Activated CD4-positive, alpha-beta T cell treated with anti-CD3 and anti-CD28 coated beads, Interleukin-2, amount 50 U/mL, for 24 hours (primary cell): ENCODE data around the gene TGFA.

Experiments used
- DNase-seq, 2 donors: peaks; one replicate each; pipeline ENCODE4 v3.0.0-alpha.2; 2020; ENCODE audit warnings: low read depth in 1 of 2, low spot score in 1 of 2

Gene TGFA

DNA sequence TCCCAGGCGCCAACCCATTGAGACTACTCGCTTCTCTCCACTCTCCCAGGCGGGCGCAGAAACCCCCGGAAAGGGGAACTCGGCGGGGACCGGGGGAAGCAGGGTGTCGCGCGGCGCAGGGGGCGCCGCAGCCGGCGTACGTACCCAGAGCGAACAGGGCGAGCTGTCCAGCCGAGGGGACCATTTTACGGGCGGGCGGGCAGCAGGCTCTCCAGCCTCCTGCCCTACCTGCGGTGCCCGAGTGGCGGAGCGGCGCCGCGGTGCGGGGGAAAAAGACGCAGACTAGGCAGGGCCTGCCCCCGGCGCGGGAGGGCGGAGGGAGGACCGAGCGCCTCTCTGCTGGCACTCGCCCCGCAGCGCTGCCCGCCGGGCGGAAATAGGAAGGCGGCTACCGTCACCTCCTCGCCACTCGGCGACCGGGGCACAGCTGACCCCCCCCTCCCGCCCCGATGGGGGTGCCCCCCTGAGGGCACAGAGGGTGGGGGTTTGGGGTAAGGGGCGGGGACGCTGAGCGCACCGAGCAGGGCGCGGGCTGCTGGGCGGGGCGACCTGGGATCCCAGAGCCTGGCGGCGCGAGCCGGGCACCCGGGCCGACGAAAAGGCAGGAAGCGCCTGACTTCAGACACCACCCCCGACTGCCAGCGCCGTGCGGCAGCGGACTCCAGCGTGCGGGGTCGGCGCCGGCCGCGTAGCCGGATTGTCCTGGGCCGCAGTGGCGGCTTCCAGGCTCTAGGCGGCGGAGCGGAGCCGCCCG, at the start of gene TGFA:
Gene TGFA, minus strand, starts transcription at position 243 of the 754 bp plus-strand sequence. Its CDS starts 59 bp downstream, at position 184.
- DNase-seq, result peak; percentile 33 to 53

DNA sequence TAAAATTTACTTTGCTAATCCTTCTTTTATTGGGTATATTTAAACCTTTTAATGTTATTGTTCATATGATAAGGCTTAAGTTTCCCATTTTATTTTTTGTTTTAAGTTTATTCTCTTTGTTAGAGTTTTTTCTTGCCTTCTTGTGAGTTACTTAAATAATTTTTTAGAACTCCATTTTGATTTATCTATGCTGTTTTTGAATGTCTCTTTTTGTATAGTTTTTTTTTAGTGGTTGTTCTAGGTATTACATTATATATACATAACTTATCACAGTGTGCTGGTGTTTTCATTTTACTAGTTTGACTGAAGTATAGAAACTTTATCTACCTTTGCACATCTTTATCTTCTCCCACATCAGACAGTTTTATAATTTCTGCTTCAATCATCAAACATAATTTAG, 49.4 kb upstream of the TGFA start:
- DNase-seq, result no peak

GRCh38 chr2:70598197-70598596, 44.6 kb upstream of the TGFA start:
- no peak for DNase-seq

DNA sequence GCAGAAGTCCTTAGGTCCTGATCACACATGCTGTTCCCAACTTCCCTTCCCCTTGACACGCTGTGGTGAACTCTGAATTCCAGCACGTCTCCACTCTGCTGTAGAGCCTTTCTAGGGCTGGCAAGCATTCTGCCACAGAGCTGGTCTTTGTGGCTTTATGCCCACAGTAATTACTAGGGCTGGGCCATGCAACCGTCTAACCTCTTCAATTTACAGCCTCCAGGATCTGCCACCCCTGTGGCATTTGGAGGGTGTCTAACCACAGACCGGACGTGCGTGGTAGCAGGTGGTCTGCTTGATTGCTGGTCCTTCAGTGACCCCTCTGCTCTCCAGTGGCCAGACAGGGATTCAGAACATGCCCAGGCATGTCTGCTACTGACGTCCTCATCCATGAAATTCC, 43.1 kb upstream of the TGFA start:
- DNase-seq, result no peak

DNA sequence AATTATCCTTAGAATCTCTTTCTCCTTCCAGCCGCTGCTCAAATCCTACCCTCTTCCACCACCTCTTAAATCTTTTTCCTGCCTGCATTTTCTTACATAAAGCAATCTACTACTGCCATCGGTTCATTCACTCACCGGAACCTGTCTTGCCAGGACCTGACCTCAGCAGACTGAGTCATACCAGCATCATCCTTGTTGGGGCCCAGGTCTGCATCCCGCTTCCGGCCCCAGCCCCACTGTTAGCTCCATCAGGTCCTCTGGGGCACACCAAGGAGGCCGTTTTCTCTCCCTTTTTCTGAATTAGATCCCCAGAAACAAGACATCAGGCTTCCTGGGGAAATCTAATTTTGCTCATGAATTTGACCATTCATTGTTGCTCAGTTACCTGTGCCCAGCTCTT, 42.7 kb upstream of the TGFA start:
- DNase-seq, result no peak

DNA sequence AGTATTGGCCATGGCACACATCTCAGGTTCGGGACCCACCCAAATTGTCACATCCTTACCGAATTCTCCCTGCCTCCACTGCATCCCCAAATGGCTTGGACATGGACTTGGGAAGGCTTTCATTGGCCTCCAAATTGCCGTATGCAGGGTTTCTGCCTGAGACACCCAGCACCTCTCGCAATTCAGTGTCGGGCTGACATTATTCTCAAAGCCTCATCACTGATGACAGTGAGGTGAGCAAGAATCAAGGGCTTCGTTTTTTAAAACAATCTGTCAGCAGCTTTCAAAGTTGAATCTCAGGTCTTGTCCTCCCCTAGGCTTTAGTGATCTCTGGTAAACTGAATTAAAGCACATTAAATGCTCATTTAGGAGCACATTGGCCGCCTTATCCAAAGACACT, 29.5 kb upstream of the TGFA start:
- no peak for DNase-seq

- DNase-seq, result no peak
Measured at GRCh38 chr2:70580352-70580751, 26.7 kb upstream of the TGFA start.

GRCh38 chr2:70574618-70575017, 21.0 kb upstream of the TGFA start:
- no peak for DNase-seq

DNA sequence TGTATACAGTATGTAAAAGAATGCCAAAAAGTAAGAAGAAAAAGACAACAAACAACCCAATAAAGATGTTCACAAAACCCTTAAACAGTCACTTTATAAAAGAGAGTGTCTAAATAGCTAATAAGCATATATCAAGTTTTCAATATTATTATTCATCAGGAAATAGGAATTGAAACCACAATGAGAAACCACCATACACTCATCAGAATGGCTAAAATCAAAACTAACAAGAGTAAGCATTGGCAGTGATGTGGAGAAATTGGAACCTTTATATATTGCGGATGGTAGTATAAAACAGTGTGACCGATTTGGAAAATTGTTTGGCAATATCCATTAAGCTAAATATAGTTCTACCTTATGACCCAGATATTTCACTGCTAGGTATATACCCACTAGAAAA, 20.5 kb upstream of the TGFA start:
- no peak for DNase-seq

GRCh38 chr2:70570041-70570661, 16.5 kb upstream of the TGFA start:
- no peak for DNase-seq

DNA sequence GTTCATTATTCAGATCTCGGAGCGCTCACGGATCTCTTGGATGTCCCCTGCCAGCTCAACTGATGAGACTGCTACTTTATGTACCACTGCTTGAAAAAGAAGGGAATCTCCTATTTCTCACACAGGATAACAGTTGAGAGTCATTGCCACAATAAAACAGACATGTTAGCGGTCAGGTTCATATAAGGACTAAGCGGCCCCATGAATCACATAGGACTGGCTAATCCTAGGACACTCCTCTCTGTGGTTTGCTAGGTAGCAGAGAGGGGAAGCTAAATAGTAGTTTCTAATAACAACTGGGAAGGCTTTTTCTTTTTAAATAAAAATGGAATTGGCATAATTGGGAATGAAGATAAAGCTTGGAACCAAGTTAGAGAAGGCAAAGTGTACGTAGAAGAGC, 15.9 kb upstream of the TGFA start:
- DNase-seq, result no peak

DNA sequence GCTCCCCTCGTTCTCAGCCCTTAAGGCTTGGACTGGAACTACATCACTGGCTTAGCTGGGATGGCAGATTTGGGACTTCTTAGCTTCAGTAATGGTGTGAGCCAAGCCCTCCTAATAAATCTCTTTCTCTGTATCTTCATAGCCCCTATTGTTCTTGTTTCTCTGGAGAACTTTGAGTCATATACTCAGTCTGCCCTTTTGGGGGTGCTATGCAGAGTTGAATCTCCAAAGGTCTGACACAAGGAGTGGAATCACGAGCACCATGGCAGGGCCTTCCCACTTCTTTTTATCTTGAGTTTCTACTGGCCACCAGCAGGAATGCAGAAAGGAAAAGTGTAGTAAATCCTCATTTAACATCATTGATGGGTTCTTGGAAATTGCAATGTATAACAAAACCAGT, 13.3 kb upstream of the TGFA start:
- no peak for DNase-seq

GRCh38 chr2:70566464-70566863, 12.8 kb upstream of the TGFA start:
- no peak for DNase-seq

DNA sequence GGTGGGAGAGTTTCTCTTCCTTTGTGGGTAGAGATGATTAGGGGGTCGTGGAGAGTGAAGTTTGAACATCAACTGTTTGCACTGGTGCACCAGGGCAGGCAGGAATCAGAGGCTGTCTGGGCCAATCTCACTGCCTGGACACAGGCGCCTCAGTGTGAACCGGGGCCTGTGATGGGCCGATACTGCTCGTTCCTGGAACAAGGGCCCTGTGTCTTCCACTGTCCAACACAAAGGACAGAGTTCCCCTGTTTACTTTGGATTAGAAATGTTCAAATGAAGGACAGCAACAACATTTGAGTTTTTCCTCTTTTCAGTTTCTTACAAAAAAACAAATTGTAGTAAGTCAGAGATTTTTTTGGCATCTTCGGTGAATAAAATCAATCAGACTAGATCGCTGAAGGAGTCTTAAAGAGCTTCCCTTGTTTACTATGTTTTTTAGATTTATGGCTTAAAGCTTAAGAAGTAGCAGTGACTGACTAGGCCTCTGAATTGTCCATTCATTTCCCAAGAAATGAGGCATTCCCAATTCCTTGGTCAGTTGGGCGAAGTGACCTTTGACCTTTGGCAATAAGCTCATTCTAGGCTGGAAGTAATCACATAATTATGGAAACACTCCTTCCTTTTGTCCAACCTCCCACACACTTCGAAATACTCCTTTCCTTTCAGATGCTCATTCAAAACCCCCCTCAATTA, 11.6 kb upstream of the TGFA start:
- DNase-seq, result no peak

DNA sequence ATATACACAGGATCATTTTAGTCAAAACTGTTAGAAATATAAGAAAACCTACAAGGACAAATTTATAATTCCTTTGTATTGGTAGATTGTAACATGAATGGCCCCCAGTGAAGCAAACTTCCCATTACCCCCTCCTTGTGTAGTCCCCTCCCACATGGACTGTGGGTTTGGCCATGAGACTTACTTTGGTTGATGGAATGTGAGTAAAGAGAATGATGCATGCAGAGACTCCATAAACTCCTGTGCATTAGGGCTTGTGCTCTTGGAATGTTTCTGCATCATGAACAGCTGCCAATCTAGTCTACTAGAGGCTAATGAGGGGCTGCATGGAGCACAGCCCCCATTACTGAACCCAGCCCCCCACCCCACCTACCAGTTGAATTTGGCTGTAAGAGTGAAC, 8.3 kb upstream of the TGFA start:
- no peak for DNase-seq

DNA sequence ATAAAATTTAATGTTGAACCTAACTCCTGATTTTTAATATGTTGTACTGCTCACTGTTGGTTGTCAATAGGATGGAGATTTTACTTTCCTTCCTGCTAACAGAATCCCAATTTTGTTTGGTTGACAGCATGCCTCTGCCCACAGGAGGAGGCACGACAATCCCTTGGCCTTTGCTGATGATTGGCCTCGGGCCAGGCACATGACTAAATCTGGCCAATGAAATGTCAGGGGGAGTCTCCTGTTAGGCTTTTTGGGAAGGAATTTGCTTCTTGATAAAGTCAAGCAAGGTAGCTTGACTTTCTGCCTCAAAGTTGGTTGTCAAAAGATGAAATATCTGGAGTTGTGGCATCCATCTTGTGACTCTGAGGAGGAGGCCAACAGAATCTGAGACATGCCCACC, 6.8 kb upstream of the TGFA start:
- no peak for DNase-seq

GRCh38 chr2:70560040-70560439, 6.4 kb upstream of the TGFA start:
- no peak for DNase-seq

DNA sequence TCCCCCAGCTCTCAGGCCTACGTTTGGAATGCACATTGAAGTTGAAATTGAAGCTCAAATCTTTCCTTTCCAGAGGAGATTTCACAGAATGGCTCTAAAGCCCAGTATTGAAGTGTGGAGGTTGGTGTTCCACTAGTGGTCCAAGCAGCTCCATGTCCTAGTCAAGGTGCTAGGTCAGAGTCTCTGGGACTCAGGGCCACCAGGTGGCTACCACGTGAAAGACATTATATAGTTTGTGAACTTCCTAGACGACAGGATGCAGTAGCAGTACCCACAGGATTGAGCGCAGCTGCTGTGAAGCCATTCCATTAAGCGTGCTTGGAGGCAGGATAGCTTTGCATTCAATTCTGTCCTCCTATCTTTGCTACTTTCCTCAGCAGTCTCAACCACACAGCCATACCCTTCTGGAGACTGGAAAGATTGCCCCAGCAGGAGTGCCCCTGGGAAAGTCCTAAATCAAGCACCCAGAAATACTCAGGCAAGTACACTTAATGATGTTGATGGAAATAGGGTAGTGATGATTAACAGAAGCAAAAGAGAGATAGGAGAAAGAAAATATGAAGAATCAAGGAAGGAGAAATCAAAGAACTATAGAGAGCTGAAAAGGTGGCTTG, 4.7 kb upstream of the TGFA start:
- DNase-seq, result no peak

DNA sequence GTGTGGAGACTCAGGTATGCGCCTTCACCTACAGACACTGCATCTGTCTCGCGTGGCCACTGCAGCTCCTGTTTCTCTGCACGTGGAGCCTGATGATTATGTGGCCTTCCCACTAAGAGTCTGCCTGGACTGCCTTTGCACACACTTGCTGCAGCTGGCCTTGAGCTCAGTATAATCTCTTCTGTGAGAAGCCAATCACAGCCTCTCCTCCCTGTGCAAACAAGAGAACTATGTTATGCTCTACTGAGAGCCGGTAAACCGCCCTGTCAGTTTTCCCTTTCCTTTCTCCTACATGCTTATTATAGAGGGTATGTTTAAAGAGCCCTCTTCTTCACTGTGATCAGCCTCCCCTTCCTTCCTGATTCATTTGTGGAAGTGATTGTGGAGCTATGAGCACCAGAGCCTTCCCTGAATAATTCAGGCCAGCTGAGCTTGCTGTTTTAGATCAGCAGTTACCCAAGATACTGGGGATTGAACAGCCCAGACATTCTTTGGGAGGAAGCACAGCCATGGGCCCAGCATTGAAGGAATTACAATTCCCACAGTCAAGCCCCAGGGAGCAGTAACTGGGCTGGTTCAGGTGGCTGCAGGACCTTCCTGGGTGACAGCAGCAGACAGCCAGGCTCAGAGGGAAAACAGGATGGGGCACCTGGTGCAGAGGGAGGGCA, 3.7 kb upstream of the TGFA start:
- no peak for DNase-seq

GRCh38 chr2:70556608-70557007, 3.0 kb upstream of the TGFA start:
- DNase-seq, result no peak

DNA sequence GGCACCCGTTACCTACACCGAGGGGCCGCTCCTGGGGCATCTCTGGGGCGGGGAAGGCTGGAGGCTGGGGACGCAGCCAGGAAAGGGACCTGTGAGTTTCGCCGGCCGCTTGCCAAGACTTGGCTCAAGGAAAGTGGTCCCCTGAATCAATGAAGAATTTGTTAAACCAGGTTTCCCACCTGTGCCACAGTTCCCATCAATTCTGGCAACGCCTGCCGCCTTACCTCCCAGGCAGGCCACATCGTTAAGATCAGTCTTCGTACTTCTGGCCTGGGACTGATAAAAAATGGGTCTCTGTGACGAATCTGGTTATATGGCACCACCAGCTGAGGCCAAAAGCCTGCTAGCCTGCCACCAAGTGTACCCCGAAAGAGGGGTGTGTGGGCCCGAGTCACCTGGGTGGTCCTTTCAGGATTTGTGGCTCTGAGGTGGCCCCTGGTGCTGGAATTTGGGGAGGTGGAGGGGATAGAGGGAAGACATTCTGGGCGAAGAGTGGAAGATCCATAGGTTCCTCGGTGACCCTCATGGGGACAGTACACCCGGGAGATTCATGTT, 789 bp upstream of the TGFA start:
- no peak for DNase-seq
